Fibroblast of lung (primary cell): ENCODE data around the gene GHRHR. TPM values are rescaled to one million over a fixed set of nuclear protein-coding genes. Genes with fewer than 3 reads are reported as not detected.

Experiments
- DNase-seq, 2 donors: peaks; one replicate each; pipeline versions ENCODE4 v3.0.0 to v3.0.0-alpha.2; 2010; ENCODE audit warnings: low read depth in 2 of 2
- H2AFZ ChIP-seq: 2 replicates; pipeline ENCODE4 v1.5.1; 2012; ENCODE audit warnings: low read length, control low read depth, inconsistent platforms
- H3K27ac ChIP-seq: 2 replicates; pipeline ENCODE4 v1.5.1; 2011; ENCODE audit warnings: low read length, control low read depth; ENCODE audit not compliant: insufficient read depth
- H3K27me3 ChIP-seq: 2 replicates; pipeline ENCODE4 v1.5.1; 2011; ENCODE audit warnings: mild to moderate bottlenecking, low read length; ENCODE audit not compliant: control insufficient read depth, insufficient read depth
- H3K36me3 ChIP-seq: 2 replicates; pipeline ENCODE4 v1.5.1; 2011; ENCODE audit warnings: low read length; ENCODE audit not compliant: control insufficient read depth, insufficient read depth
- H3K4me1 ChIP-seq: 2 replicates; pipeline ENCODE4 v1.5.1; 2011; ENCODE audit warnings: low read length; ENCODE audit not compliant: control insufficient read depth, insufficient read depth; ENCODE audit errors: extremely low read depth
- H3K4me2 ChIP-seq: 2 replicates; pipeline ENCODE4 v1.5.1; 2011; ENCODE audit warnings: low read length, control low read depth; ENCODE audit not compliant: insufficient read depth; ENCODE audit errors: extremely low read depth
- H3K4me3 ChIP-seq, 4 experiments: fragments of 200-600 bp in 1 of 4; sonication (generic) in 1 of 4; replicated peaks in 1 of 4; 2 replicates each; pipeline ENCODE4 v1.5.1; 2011 to 2016; ENCODE audit warnings: low read length in 4 of 4, low read depth in 3 of 4, mild to moderate bottlenecking in 3 of 4, control low read depth in 2 of 4, inconsistent platforms in 1 of 4, mixed read lengths in 1 of 4; ENCODE audit not compliant: insufficient read depth in 1 of 4; ENCODE audit errors: control extremely low read depth in 1 of 4
- H3K79me2 ChIP-seq: 2 replicates; pipeline ENCODE4 v1.5.1; 2012; ENCODE audit warnings: mild to moderate bottlenecking, low read length, inconsistent platforms; ENCODE audit not compliant: control insufficient read depth, insufficient read depth
- H3K9ac ChIP-seq: 2 replicates; pipeline ENCODE4 v1.5.1; 2011; ENCODE audit warnings: mild to moderate bottlenecking, low read length, control low read depth; ENCODE audit not compliant: insufficient read depth
- H3K9me3 ChIP-seq: 2 replicates; pipeline ENCODE4 v1.5.1; 2012; ENCODE audit warnings: low read depth, low read length; ENCODE audit not compliant: control insufficient read depth, insufficient read depth
- H4K20me1 ChIP-seq: 2 replicates; pipeline ENCODE4 v1.5.1; 2011; ENCODE audit warnings: low read length; ENCODE audit not compliant: control insufficient read depth, insufficient read depth; ENCODE audit errors: extremely low read depth
- CTCF ChIP-seq, 2 donors: IDR thresholded peaks in 1 of 2; conservative IDR thresholded peaks in 1 of 2; 1 replicate in 1 of 2; 2 replicates in 1 of 2; pipeline ENCODE4 v1.5.1; 2011 to 2012; ENCODE audit warnings: low read length in 2 of 2, control low read depth in 1 of 2, inconsistent platforms in 1 of 2, low read depth in 1 of 2, mild to moderate bottlenecking in 1 of 2
- EZH2 ChIP-seq: IDR thresholded peaks from 2 replicates; pipeline ENCODE4 v1.5.1; 2012; ENCODE audit warnings: low read length, control low read depth, mild to moderate bottlenecking; ENCODE audit errors: missing control alignments
- polyA plus RNA-seq, 2 donors: library from polyadenylated mRNA; depleted of rRNA in 1 of 2; stranded (reverse) in 1 of 2; unstranded in 1 of 2; fragments of >200 nt; gene quantifications; 2 replicates each; pipeline ENCODE4 v1.2.1, GENCODE V29; 2011 to 2012; ENCODE audit warnings: missing spikeins in 1 of 2
- total RNA-seq: library from RNA; depleted of rRNA; stranded (reverse); fragments of >200 nt; gene quantifications from 2 replicates; pipeline ENCODE4 v1.2.1, GENCODE V29; 2014

GHRHR gene
- total and polyA plus RNA-seq, 2 donors (not counting 1 experiment from before 2014, with no cell fraction given) = not detected

- Histone ChIP-seq H4K20me1 (no peaks in the 10 kb centered on the region), H3K4me3 (no peak overlapping the region), H3K79me2 (no peaks in the 10 kb centered on the region), H3K4me1 (no peaks in the 10 kb centered on the region), H3K9me3 (no peaks in the 10 kb centered on the region), H3K27me3 (peaks cover under 1% of the 10 kb centered on the region), H3K27ac (no peak overlapping the region), H2AFZ (no peak overlapping the region), H3K4me2 (no peak overlapping the region), H3K36me3 (no peaks in the 10 kb centered on the region), H3K9ac (no peak overlapping the region)
- TF ChIP-seq CTCF (conservative IDR thresholded peaks at IDR 0.05 in 1 of 2, IDR thresholded peaks at IDR 0.05 in 1 of 2; ENCODE audit: low read depth in 1 of 2, low read length in 2 of 2) (no peak), EZH2 (no peak)
- DNase-seq = no peak
These were observed 7.0 kb upstream of the GHRHR start for GRCh38 chr7:30956704-30957103.

- H3K4me3 ChIP-seq = no peak overlapping the region
- H3K4me1 ChIP-seq = no peaks in the 10 kb centered on the region
- H3K79me2 ChIP-seq = no peaks in the 10 kb centered on the region
- no peak for DNase-seq
- peaks cover 6% of the 10 kb centered on the region for H3K27me3 ChIP-seq
- H3K9me3 ChIP-seq = no peaks in the 10 kb centered on the region
- no peak overlapping the region for H2AFZ ChIP-seq
- no peak overlapping the region for H3K9ac ChIP-seq
- no peak overlapping the region for H3K27ac ChIP-seq
- H3K4me2 ChIP-seq = no peak overlapping the region
- no peaks in the 10 kb centered on the region for H4K20me1 ChIP-seq
- no peaks in the 10 kb centered on the region for H3K36me3 ChIP-seq
- TF ChIP-seq CTCF (conservative IDR thresholded peaks at IDR 0.05 in 1 of 2, IDR thresholded peaks at IDR 0.05 in 1 of 2; ENCODE audit: low read depth in 1 of 2, low read length in 2 of 2) (no peak), EZH2 (no peak)
These were observed 1.6 kb downstream of the GHRHR start for GRCh38 chr7:30965372-30965771.

GRCh38 chr7:30965883-30966282, 2.1 kb downstream of the GHRHR start:
- no peak overlapping the region for H2AFZ ChIP-seq
- H3K27me3 ChIP-seq = peaks cover 6% of the 10 kb centered on the region
- no peaks in the 10 kb centered on the region for H4K20me1 ChIP-seq
- no peak overlapping the region for H3K4me2 ChIP-seq
- H3K36me3 ChIP-seq = no peaks in the 10 kb centered on the region
- no peaks in the 10 kb centered on the region for H3K9me3 ChIP-seq
- no peaks in the 10 kb centered on the region for H3K79me2 ChIP-seq
- H3K4me1 ChIP-seq = no peaks in the 10 kb centered on the region
- no peak overlapping the region for H3K4me3 ChIP-seq
- TF ChIP-seq CTCF (conservative IDR thresholded peaks at IDR 0.05 in 1 of 2, IDR thresholded peaks at IDR 0.05 in 1 of 2; ENCODE audit: low read depth in 1 of 2, low read length in 2 of 2) = no peak
- no peak for TF ChIP-seq EZH2
- H3K9ac ChIP-seq = no peak overlapping the region
- H3K27ac ChIP-seq = no peak overlapping the region
- DNase-seq = no peak
